Hindlimb muscle (tissue), 1 donor: Measurements from ENCODE around the gene PCDHB6. TPM values are rescaled to one million over a fixed set of nuclear protein-coding genes. Genes with fewer than 3 reads are reported as not detected.
"Not testable (repeated sequence)": the region's sequence is repeated elsewhere in the genome, so short reads cannot be mapped to it uniquely, and the experiment has no call there.

Source experiments
- DNase-seq: peaks from one replicate; pipeline ENCODE4 v3.0.0-alpha.2; 2013
- polyA plus RNA-seq: library from polyadenylated mRNA; unstranded; fragments of 120-200 nt; gene quantifications from one replicate; pipeline ENCODE4 v1.2.1, GENCODE V29; 2013; ENCODE audit not compliant: insufficient read length

Gene PCDHB6
- polyA plus RNA-seq, result 2.4 TPM

DNA sequence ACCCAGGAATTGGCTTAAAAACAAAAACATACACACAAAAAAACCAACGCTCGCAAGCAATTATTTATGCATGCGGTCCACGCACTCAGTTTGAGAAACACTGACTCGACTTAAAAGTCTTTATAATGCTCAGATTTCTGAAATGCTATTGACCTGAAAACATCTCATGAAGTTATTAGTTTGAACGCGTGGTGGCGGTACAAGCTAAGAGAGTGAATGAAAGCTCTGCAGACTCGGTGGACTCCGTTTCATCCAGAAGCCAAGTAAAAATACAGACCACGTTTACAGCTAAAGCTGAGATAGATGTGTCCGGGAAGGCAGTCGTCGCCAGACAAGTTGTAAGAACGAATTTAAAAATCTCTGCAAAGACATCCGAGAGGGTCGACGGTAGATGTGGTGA lies at the start of gene PCDHB6:
TSS of gene PCDHB6 (plus strand) at position 246 of the 400 bp plus-strand sequence. CDS start 201 bp downstream, outside the sequence.
- no peak for DNase-seq

DNA sequence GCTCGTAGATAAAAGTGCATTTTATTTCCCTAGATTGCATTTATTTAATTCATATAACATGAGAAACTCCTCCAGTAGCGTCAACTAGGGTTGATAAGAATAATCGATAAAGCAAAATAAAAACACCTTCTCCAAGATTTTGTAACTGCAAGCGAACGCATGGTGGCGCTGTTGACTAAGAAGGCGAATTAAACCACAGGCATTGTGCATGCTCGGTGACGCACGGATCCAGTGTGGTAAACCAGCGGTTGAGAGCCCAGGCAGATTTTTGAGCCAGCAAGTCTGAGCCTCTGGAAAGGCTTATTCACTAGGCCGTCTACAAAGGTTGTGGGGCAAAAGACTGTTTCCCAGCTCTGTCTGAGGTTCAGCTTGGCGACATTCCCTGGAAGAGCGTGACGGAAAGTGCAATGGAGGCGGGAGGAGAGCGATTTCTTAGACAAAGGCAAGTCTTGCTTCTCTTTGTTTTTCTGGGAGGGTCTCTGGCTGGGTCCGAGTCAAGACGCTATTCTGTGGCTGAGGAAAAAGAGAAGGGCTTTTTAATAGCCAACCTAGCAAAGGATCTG lies 49.5 kb upstream of the PCDHB6 start, which contains the start of gene PCDHB3:
TSS of gene PCDHB3 (plus strand) at position 231 of the 563 bp plus-strand sequence. CDS start at position 408, 177 bp downstream.
- DNase-seq, result no peak

DNA sequence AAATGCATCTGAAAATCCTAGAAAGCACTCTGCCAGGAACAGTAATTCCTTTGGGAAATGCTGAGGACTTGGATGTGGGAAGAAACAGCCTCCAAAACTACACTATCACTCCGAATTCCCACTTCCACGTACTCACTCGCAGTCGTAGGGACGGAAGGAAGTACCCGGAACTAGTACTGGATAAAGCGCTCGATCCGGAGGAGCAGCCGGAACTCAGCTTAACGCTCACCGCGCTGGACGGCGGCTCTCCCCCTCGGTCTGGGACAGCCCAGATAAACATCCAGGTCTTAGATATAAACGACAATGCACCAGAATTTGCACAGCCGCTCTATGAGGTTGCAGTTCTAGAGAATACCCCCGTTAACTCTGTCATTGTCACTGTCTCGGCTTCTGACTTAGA lies 48.8 kb upstream of the PCDHB6 start:
- DNase-seq, result no peak

DNA sequence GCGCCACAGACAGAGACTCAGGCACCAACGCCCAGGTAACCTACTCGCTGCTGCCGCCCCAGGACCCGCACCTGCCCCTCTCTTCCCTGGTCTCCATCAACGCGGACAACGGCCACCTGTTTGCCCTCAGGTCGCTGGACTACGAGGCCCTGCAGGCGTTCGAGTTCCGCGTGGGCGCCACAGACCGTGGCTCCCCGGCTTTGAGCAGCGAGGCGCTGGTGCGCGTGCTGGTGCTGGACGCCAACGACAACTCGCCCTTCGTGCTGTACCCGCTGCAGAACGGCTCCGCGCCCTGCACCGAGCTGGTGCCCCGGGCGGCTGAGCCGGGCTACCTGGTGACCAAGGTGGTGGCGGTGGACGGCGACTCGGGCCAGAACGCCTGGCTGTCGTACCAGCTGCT lies 47.8 kb upstream of the PCDHB6 start:
- DNase-seq, result not testable (repeated sequence)

DNA sequence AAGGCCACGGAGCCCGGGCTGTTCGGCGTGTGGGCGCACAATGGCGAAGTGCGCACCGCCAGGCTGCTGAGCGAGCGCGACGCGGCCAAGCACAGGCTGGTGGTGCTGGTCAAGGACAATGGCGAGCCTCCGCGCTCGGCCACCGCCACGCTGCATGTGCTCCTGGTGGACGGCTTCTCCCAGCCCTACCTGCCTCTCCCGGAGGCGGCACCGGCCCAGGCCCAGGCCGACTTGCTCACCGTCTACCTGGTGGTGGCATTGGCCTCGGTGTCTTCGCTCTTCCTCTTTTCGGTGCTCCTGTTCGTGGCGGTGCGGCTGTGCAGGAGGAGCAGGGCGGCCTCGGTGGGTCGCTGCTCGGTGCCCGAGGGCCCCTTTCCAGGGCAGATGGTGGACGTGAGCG lies 47.4 kb upstream of the PCDHB6 start:
- DNase-seq, result not testable (repeated sequence)

DNA sequence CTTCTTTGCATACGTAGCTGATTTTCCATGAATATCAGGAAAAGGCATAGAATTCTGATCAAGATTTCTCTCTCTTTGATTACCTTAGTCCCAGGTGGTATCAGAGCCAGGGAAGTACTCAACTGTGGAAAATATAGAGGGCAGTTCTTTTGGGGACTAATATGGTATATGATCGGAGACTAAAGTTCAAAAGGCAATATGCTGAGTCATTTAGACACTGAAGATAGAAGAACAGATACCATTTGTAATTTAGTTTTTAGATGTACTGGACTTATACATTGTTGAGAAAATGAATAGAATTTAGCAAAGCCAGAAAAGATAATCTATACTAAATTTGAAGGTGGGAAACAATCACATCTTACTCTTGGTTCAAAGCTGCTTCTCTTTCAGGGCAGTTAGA lies 44.5 kb upstream of the PCDHB6 start:
- DNase-seq, result no peak

DNA sequence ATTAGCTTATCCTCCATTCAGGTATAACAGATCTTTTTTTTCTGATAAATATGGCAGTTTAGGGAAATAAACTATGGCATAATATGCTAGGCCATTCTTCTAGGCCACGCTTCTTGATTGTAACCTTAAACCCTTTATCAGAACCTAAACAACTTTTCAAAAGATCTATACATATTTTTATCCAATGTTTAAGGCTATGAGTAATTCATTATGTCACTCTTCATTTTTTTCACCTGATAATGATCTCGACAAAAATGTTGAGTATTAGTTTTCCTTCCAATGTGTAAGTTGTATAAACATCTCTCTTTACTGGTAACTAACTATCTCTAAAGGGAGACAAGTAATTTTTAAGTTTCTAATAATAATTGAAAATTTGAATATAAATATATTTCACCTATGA lies 30.6 kb upstream of the PCDHB6 start:
- no peak for DNase-seq

DNA sequence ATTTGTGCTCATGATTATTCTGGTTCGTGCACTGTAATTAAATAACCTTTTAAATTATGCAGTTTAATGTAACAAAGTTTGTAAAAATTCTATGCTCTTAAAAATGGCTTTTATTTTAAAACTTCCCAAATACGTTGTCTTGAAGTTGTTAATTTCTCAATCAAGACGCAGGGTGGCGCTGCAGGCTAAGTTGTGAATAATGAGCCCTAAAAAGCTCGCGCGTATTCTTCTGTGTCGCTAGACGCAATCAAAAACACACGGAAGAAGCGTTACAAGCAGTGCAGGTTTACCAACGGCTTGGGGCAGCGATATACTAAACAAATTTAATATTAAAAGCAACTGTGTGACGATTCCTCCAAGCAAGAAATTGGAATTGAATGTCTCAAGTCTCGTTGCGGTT lies 28.3 kb upstream of the PCDHB6 start, which contains the start of gene PCDHB4:
TSS of gene PCDHB4 (plus strand) at position 256 of the 400 bp plus-strand sequence. CDS start 181 bp downstream, outside the sequence.
- DNase-seq, result no peak

DNA sequence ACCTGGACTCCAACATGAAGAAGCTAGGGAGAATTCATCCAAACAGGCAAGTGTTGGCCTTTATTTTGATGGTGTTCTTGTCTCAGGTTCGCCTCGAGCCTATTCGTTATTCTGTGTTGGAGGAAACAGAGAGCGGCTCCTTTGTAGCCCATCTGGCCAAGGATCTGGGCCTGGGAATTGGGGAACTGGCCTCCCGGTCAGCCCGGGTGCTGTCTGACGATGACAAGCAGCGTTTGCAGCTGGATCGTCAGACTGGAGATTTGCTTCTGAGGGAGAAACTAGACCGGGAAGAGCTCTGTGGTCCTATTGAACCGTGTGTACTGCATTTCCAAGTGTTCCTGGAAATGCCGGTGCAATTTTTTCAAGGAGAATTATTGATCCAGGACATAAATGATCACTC lies 27.9 kb upstream of the PCDHB6 start:
- no peak for DNase-seq

DNA sequence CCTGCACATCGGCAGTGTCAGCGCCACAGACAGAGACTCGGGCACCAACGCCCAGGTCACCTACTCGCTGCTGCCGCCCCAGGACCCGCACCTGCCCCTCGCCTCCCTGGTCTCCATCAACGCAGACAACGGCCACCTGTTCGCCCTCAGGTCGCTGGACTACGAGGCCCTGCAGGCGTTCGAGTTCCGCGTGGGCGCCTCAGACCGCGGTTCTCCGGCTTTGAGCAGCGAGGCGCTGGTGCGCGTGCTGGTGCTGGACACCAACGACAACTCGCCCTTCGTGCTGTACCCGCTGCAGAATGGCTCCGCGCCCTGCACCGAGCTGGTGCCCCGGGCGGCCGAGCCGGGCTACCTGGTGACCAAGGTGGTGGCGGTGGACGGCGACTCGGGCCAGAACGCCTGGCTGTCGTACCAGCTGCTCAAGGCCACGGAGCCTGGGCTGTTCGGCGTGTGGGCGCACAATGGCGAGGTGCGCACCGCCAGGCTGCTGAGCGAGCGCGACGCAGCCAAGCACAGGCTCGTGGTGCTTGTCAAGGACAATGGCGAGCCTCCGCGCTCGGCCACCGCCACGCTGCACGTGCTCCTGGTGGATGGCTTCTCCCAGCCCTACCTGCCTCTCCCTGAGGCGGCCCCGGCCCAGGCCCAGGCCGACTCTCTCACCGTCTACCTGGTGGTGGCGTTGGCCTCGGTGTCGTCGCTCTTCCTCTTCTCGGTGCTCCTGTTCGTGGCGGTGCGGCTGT lies 26.3 kb upstream of the PCDHB6 start:
- DNase-seq, result not testable (repeated sequence)

DNA sequence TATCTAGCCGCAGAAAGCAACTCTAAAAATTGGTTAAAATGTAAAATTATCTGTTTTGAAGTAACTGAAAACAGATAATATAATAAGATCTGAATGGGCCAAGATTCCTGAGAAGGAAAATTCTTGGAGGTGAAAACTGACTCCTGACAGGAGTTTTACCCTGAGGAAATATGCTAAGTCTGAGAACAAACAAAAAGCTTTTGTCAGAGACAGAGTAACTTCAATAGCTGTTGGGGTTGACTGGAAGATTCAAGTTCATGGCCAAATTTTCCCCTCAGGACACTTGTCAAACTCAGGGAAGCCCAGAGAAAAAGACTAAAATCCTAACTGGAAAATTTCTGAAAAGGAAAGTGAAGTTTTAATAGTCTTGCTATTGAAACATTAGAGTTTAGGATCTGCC lies 22.6 kb upstream of the PCDHB6 start:
- DNase-seq, result no peak

DNA sequence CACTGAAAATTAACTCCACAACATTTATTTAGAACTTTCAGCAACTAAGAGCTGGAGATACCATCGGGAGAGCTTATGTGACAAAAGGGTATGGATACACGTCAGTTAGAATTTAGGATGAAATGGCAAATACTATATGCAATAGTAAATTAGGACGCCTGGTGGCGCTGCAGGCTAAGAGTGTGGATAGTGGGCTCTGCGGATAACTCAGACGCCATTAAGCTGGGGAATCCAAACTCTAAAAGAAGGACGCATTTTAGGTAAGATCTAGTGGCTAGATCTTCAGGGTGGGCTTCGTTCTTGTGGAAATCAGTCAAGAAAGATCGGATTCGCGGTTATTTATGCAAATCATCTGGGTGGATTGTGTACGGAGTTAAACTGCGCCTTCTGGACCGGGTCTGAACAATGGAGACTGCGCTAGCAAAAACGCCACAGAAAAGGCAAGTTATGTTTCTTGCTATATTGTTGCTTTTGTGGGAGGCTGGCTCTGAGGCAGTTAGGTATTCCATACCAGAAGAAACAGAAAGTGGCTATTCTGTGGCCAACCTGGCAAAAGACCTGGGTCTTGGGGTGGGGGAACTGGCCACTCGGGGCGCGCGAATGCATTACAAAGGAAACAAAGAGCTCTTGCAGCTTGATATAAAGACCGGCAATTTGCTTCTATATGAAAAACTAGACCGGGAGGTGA lies 14.7 kb upstream of the PCDHB6 start, which contains the start of gene PCDHB5:
TSS of gene PCDHB5 (plus strand) at position 177 of the 688 bp plus-strand sequence. CDS start at position 406, 229 bp downstream.
- no peak for DNase-seq

DNA sequence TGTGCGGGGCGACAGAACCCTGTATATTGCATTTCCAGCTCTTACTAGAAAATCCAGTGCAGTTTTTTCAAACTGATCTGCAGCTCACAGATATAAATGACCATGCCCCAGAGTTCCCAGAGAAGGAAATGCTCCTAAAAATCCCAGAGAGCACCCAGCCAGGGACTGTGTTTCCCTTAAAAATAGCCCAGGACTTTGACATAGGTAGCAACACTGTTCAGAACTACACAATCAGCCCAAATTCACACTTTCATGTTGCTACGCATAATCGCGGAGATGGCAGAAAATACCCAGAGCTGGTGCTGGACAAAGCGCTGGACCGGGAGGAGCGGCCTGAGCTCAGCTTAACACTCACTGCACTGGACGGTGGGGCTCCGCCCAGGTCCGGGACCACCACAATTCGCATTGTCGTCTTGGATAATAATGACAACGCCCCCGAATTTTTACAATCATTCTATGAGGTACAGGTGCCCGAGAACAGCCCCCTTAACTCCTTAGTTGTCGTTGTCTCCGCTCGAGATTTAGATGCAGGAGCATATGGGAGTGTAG lies 14.1 kb upstream of the PCDHB6 start:
- DNase-seq, result no peak

DNA sequence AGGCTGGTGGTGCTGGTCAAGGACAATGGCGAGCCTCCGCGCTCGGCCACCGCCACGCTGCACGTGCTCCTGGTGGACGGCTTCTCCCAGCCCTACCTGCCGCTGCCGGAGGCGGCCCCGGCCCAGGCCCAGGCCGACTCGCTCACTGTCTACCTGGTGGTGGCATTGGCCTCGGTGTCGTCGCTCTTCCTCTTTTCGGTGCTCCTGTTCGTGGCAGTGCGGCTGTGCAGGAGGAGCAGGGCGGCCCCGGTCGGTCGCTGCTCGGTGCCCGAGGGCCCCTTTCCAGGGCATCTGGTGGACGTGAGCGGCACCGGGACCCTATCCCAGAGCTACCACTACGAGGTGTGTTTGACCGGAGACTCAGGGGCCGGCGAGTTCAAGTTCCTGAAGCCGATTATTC lies 12.5 kb upstream of the PCDHB6 start:
- not testable (repeated sequence) for DNase-seq

DNA sequence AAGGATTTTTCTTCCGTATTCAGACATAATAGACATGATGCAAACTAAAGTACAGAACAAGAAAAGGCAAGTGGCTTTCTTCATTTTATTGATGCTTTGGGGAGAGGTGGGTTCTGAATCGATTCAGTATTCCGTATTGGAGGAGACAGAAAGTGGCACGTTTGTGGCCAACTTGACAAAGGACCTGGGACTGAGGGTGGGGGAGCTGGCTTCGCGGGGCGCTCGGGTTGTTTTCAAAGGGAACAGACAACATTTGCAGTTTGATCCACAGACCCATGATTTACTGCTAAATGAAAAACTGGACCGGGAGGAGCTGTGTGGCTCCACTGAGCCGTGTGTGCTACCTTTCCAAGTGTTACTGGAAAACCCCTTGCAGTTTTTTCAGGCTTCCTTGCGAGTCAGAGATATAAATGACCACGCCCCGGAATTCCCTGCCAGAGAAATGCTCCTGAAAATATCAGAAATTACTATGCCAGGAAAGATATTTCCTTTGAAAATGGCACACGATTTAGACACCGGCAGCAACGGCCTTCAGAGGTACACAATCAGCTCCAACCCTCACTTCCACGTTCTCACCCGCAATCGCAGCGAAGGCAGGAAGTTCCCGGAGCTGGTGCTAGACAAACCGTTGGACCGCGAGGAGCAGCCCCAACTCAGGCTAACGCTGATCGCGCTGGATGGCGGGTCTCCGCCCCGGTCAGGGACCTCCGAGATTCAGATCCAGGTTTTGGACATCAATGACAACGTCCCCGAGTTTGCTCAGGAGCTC lies 551 bp downstream of the PCDHB6 start:
- no peak for DNase-seq

DNA sequence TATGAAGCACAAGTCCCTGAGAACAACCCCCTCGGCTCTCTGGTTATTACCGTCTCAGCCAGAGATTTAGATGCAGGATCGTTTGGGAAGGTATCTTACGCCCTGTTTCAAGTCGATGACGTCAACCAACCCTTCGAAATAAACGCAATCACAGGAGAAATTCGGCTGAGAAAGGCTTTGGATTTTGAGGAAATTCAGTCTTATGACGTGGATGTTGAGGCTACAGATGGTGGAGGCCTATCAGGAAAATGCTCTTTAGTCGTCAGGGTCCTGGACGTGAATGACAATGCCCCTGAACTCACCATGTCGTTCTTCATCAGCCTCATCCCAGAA lies 1.1 kb downstream of the PCDHB6 start:
- no peak for DNase-seq

DNA sequence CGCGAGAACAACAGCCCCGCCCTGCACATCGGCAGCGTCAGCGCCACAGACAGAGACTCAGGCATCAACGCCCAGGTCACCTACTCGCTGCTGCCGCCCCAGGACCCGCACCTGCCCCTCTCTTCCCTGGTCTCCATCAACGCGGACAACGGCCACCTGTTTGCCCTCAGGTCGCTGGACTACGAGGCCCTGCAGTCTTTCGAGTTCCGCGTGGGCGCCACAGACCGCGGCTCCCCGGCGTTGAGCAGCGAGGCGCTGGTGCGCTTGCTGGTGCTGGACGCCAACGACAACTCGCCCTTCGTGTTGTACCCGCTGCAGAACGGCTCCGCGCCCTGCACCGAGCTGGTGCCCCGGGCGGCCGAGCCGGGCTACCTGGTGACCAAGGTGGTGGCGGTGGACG lies 1.8 kb downstream of the PCDHB6 start:
- not testable (repeated sequence) for DNase-seq

DNA sequence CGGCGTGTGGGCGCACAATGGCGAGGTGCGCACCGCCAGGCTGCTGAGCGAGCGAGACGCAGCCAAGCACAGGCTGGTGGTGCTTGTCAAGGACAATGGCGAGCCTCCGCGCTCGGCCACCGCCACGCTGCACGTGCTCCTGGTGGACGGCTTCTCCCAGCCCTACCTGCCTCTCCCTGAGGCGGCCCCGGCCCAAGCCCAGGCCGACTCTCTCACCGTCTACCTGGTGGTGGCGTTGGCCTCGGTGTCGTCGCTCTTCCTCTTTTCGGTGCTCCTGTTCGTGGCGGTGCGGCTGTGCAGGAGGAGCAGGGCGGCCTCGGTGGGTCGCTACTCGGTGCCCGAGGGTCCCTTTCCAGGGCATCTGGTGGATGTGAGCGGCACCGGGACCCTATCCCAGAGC lies 2.2 kb downstream of the PCDHB6 start:
- DNase-seq, result not testable (repeated sequence)

DNA sequence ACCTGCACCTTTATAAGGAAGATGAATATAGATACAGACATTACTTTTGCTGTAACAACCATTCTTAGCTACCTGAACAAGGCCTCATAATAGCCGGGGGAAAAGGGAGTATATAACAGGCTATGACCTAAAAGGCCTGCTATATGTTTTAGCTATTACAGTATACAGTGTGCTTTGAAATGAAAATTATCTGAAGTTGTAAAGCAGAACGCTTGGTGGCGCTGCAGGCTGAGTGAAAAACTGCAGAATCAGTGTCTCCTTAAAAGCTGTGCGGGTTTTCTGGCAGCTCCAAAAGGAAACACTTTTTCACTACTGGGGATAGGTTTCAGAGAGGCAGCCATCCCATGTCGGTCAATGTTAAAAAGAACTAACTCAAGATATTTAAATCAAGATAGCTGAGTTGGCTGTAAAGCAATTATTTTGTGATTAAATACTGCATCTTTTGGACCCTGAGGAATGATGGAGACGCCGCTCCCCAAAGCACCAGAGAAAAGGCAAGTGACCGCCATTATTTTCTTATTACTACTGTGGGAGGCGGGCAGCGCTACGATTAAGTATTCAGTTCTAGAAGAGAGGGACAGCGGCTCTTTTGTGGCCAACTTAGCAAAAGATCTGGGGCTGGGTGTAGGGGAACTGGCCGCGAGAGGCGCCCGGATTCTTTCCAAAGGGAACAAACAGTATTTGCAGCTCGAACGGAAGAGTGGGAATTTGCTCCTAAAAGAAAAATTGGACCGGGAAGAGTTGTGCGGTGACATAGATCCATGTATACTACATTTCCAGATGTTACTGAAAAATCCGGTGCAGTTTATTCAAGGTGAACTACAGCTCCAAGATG lies 5.9 kb downstream of the PCDHB6 start:
- DNase-seq, result no peak

DNA sequence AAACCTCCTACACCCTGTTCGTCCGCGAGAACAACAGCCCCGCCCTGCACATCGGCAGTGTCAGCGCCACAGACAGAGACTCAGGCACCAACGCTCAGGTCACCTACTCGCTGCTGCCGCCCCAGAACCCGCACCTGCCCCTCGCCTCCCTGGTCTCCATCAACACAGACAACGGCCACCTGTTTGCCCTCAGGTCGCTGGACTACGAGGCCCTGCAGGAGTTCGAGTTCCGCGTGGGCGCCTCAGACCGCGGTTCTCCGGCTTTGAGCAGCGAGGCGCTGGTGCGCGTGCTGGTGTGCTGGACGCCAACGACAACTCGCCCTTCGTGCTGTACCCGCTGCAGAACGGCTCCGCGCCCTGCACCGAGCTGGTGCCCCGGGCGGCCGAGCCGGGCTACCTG lies 7.5 kb downstream of the PCDHB6 start:
- DNase-seq, result not testable (repeated sequence)

DNA sequence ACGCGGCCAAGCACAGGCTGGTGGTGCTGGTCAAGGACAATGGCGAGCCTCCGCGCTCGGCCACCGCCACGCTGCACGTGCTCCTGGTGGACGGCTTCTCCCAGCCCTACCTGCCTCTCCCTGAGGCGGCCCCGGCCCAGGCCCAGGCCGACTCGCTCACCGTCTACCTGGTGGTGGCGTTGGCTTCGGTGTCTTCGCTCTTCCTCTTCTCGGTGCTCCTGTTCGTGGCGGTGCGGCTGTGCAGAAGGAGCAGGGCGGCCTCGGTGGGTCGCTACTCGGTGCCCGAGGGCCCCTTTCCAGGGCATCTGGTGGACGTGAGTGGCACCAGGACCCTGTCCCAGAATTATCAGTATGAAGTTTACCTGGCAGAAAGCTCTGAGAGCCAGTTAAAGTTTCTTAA lies 8.0 kb downstream of the PCDHB6 start:
- not testable (repeated sequence) for DNase-seq
